AG10803 (cell line): ENCODE measurements around the gene FLNC.

Experiments
- DNase-seq: peaks from one replicate; pipeline ENCODE4 v3.0.0; 2010; ENCODE audit warnings: low read depth
- H3K4me3 ChIP-seq: 2 replicates; pipeline ENCODE4 v1.5.1; 2011; ENCODE audit warnings: mild to moderate bottlenecking, low read length, control low read depth
- CTCF ChIP-seq: conservative IDR thresholded peaks from 2 replicates; pipeline ENCODE4 v1.5.1; 2011; ENCODE audit warnings: mild to moderate bottlenecking, low read length, control low read depth, inconsistent platforms

Gene FLNC

GRCh38 chr7:128833148-128833945 lies 3.1 kb downstream of the FLNC start:
- TF ChIP-seq CTCF, result no peak
- peak overlapping the region; percentile 96 for H3K4me3 ChIP-seq
- peak; percentile 84 for DNase-seq

- DNase-seq, result peak; percentile 61
- H3K4me3 ChIP-seq, result peak overlapping the region; percentile 96
- TF ChIP-seq CTCF, result no peak
Measured at GRCh38 chr7:128833946-128834325, 3.7 kb downstream of the FLNC start.

- no peak for TF ChIP-seq CTCF
- DNase-seq, result no peak
- no peak overlapping the region for H3K4me3 ChIP-seq
Measured at GRCh38 chr7:128835231-128835751, 5.1 kb downstream of the FLNC start.

- DNase-seq, result peak; percentile 65
- no peak for TF ChIP-seq CTCF
- 0 out of 2 replicates have a peak overlapping the region, but pooled peaks have one; percentile 7 for H3K4me3 ChIP-seq
Measured at GRCh38 chr7:128835790-128836641, 5.8 kb downstream of the FLNC start.

GRCh38 chr7:128836729-128837348 lies 6.6 kb downstream of the FLNC start:
- DNase-seq, result no peak
- no peak overlapping the region for H3K4me3 ChIP-seq
- TF ChIP-seq CTCF, result no peak

- no peak for TF ChIP-seq CTCF
- no peak for DNase-seq
- no peak overlapping the region for H3K4me3 ChIP-seq
Measured at GRCh38 chr7:128837521-128837921, 7.3 kb downstream of the FLNC start.
